NCI-H2081 (cell line): ENCODE results near the gene NAALADL2.

ENCODE experiments used
- DNase-seq, 2 experiments: peaks; one replicate each; lab custom pipeline; 2025; lab: John Stamatoyannopoulos, UW

NAALADL2 gene

GRCh38 chr3:175857666-175858270 is 998.6 kb downstream of the NAALADL2 start:
- DNase-seq, result no peak
